Kidney epithelial cell (primary cell): ENCODE data around the gene PIK3R1. TPM values are rescaled to one million over a fixed set of nuclear protein-coding genes. Genes with fewer than 3 reads are reported as not detected.

Experiments
- DNase-seq: peaks from one replicate; pipeline ENCODE4 v3.0.0-alpha.2; 2010; ENCODE audit warnings: low read depth
- H3K27me3 ChIP-seq: 2 replicates; pipeline ENCODE4 v1.6.0; 2011; ENCODE audit warnings: low read length; ENCODE audit not compliant: control insufficient read depth, insufficient read depth
- H3K36me3 ChIP-seq: 2 replicates; pipeline ENCODE4 v1.5.1; 2011; ENCODE audit warnings: low read length; ENCODE audit not compliant: control insufficient read depth, insufficient read depth
- H3K4me3 ChIP-seq: 2 replicates; pipeline ENCODE4 v1.5.1; 2011; ENCODE audit warnings: low read depth, mild to moderate bottlenecking, control low read depth, low read length
- CTCF ChIP-seq: IDR thresholded peaks from 2 replicates; pipeline ENCODE4 v1.5.1; 2011; ENCODE audit warnings: mild to moderate bottlenecking, moderate library complexity, low read length, control low read depth, inconsistent platforms; ENCODE audit not compliant: insufficient read depth, poor library complexity, severe bottlenecking
- total RNA-seq: library from RNA; depleted of rRNA; stranded (reverse); fragments of >200 nt; gene quantifications from 2 replicates; pipeline ENCODE4 v1.2.3, GENCODE V29; 2015

Gene PIK3R1
- total RNA-seq, 1 donor from 2014 or later: 21.1 TPM

GRCh38 chr5:68180121-68181038 is 35.2 kb upstream of the PIK3R1 start:
- Histone ChIP-seq H3K36me3 (no peaks in the 10 kb centered on the region), H3K27me3 (no peaks in the 10 kb centered on the region), H3K4me3 (no peak overlapping the region)
- no peak for TF ChIP-seq CTCF
- DNase-seq: no peak

GRCh38 chr5:68181039-68181599 is 34.4 kb upstream of the PIK3R1 start:
- no peaks in the 10 kb centered on the region for H3K36me3 ChIP-seq
- no peak overlapping the region for H3K4me3 ChIP-seq
- no peak for TF ChIP-seq CTCF
- DNase-seq: no peak
- no peaks in the 10 kb centered on the region for H3K27me3 ChIP-seq

- H3K36me3 ChIP-seq: no peaks in the 10 kb centered on the region
- no peak for TF ChIP-seq CTCF
- DNase-seq: no peak
- no peaks in the 10 kb centered on the region for H3K27me3 ChIP-seq
- no peak overlapping the region for H3K4me3 ChIP-seq
These were observed 33.5 kb upstream of the PIK3R1 start for GRCh38 chr5:68182094-68182493.

GRCh38 chr5:68182534-68182933 is 33.0 kb upstream of the PIK3R1 start:
- Histone ChIP-seq H3K36me3 (no peaks in the 10 kb centered on the region), H3K27me3 (no peaks in the 10 kb centered on the region), H3K4me3 (no peak overlapping the region)
- DNase-seq: no peak
- TF ChIP-seq CTCF: no peak

- Histone ChIP-seq H3K36me3 (no peaks in the 10 kb centered on the region), H3K4me3 (no peak overlapping the region), H3K27me3 (no peaks in the 10 kb centered on the region)
- DNase-seq: no peak
- no peak for TF ChIP-seq CTCF
These were observed 28.1 kb upstream of the PIK3R1 start for GRCh38 chr5:68187268-68188055.
